NCI-H748 treated with DMSO at 0.1 percent for 48 hours (cell line): ENCODE results near the gene CRYGS.
"Not testable (repeated sequence)": the region's sequence is repeated elsewhere in the genome, so short reads cannot be mapped to it uniquely, and the experiment has no call there.

ENCODE experiments used
- DNase-seq: peaks from one replicate; lab custom pipeline; 2025; lab: John Stamatoyannopoulos, UW

CRYGS gene

GRCh38 chr3:186519021-186519658, 25.0 kb downstream of the CRYGS start:
- DNase-seq = no peak

GRCh38 chr3:186517218-186517617, 27.0 kb downstream of the CRYGS start:
- no peak for DNase-seq

- DNase-seq = no peak
These were observed 27.5 kb downstream of the CRYGS start for GRCh38 chr3:186516646-186517045.

- no peak for DNase-seq
These were observed 29.1 kb downstream of the CRYGS start for GRCh38 chr3:186515125-186515524.

GRCh38 chr3:186514296-186515002, 29.7 kb downstream of the CRYGS start:
- DNase-seq = no peak

GRCh38 chr3:186513386-186513785, 30.8 kb downstream of the CRYGS start:
- DNase-seq = no peak

GRCh38 chr3:186512570-186513302, 31.4 kb downstream of the CRYGS start:
- DNase-seq = no peak

GRCh38 chr3:186511702-186512101, 32.5 kb downstream of the CRYGS start:
- no peak for DNase-seq

- no peak for DNase-seq
These were observed 32.9 kb downstream of the CRYGS start for GRCh38 chr3:186511245-186511644.

- DNase-seq = no peak
These were observed 33.7 kb downstream of the CRYGS start for GRCh38 chr3:186510374-186511079.

GRCh38 chr3:186509423-186509822, 34.8 kb downstream of the CRYGS start:
- DNase-seq = no peak

- no peak for DNase-seq
These were observed 37.3 kb downstream of the CRYGS start for GRCh38 chr3:186506857-186507256.

- no peak for DNase-seq
These were observed 37.9 kb downstream of the CRYGS start for GRCh38 chr3:186506191-186506739.

GRCh38 chr3:186502966-186503712, 41.0 kb downstream of the CRYGS start:
- no peak for DNase-seq

GRCh38 chr3:186502138-186502948, 41.8 kb downstream of the CRYGS start:
- no peak for DNase-seq

GRCh38 chr3:186499949-186500348, 44.2 kb downstream of the CRYGS start:
- DNase-seq = not testable (repeated sequence)

GRCh38 chr3:186498022-186498421, 46.2 kb downstream of the CRYGS start:
- not testable (repeated sequence) for DNase-seq

GRCh38 chr3:186497608-186498007, 46.6 kb downstream of the CRYGS start:
- DNase-seq = no peak

- no peak for DNase-seq
These were observed 47.5 kb downstream of the CRYGS start for GRCh38 chr3:186496635-186497034.

- no peak for DNase-seq
These were observed 48.2 kb downstream of the CRYGS start for GRCh38 chr3:186496016-186496415.
